ENCODE measurements around the gene PIK3C3.

The PIK3C3 gene

GRCh38 chr18:42051411-42051810 lies 96.4 kb downstream of the PIK3C3 start:
- DNase-seq (ENCODE audit: extremely low spot score), result no peak
- ChIA-PET CTCF (interaction anchor here (1.0 to 1.2 kb wide), 3 partner anchors 9 to 1516 kb away, joined by 3 read pairs; no protein-coding TSS in a partner anchor), POLR2A (no interaction called here)
- TF ChIP-seq TARDBP (IDR thresholded peaks at IDR 0.05) (no peak), FOXM1 (IDR thresholded peaks at IDR 0.05; ENCODE audit: borderline replicate concordance) (no peak), L3MBTL2 (conservative IDR thresholded peaks at IDR 0.05) (no peak), FOXA1 (IDR thresholded peaks at IDR 0.05) (no peak), LEF1 (IDR thresholded peaks at IDR 0.05; ENCODE audit: borderline replicate concordance) (no peak), ELF4 (IDR thresholded peaks at IDR 0.05) (no peak), FOXK2 (IDR thresholded peaks at IDR 0.05) (no peak), HDGF (IDR thresholded peaks at IDR 0.05; ENCODE audit: borderline replicate concordance) (no peak), CTBP1 (IDR thresholded peaks at IDR 0.05; ENCODE audit: borderline replicate concordance) (no peak), ZNF384 (IDR thresholded peaks at IDR 0.05) (no peak), BHLHE40 (IDR thresholded peaks at IDR 0.05; ENCODE audit: borderline replicate concordance) (no peak), SP1 (IDR thresholded peaks at IDR 0.05) (no peak)
- TF ChIP-seq, protein P1, sequence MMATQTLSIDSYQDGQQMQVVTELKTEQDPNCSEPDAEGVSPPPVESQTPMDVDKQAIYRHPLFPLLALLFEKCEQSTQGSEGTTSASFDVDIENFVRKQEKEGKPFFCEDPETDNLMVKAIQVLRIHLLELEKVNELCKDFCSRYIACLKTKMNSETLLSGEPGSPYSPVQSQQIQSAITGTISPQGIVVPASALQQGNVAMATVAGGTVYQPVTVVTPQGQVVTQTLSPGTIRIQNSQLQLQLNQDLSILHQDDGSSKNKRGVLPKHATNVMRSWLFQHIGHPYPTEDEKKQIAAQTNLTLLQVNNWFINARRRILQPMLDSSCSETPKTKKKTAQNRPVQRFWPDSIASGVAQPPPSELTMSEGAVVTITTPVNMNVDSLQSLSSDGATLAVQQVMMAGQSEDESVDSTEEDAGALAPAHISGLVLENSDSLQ (IDR thresholded peaks at IDR 0.05), result no peak

- POLR2A ChIA-PET, result no interaction called here
- CTCF ChIA-PET, result interaction anchor here (1.0 to 1.2 kb wide), 3 partner anchors 10 to 1515 kb away, joined by 3 read pairs; no protein-coding TSS in a partner anchor
- DNase-seq (ENCODE audit: extremely low spot score), result no peak
- TF ChIP-seq SP1 (IDR thresholded peaks at IDR 0.05) (no peak), HDGF (IDR thresholded peaks at IDR 0.05; ENCODE audit: borderline replicate concordance) (no peak), CTBP1 (IDR thresholded peaks at IDR 0.05; ENCODE audit: borderline replicate concordance) (no peak), FOXM1 (IDR thresholded peaks at IDR 0.05; ENCODE audit: borderline replicate concordance) (no peak), FOXK2 (IDR thresholded peaks at IDR 0.05) (no peak), LEF1 (IDR thresholded peaks at IDR 0.05; ENCODE audit: borderline replicate concordance) (no peak), FOXA1 (IDR thresholded peaks at IDR 0.05) (no peak), NFRKB (IDR thresholded peaks at IDR 0.05) (no peak), TARDBP (IDR thresholded peaks at IDR 0.05) (no peak), L3MBTL2 (conservative IDR thresholded peaks at IDR 0.05) (no peak), ELF4 (IDR thresholded peaks at IDR 0.05) (no peak), BHLHE40 (IDR thresholded peaks at IDR 0.05; ENCODE audit: borderline replicate concordance) (no peak), SUZ12 (IDR thresholded peaks at IDR 0.05) (no peak), ARNT (IDR thresholded peaks at IDR 0.05) (no peak)
- TF ChIP-seq, protein P1 (IDR thresholded peaks at IDR 0.05), result no peak
Measured at GRCh38 chr18:42052122-42052708, 97.2 kb downstream of the PIK3C3 start.

GRCh38 chr18:42053188-42053781 lies 98.3 kb downstream of the PIK3C3 start:
- no peak for TF ChIP-seq ZNF384 (IDR thresholded peaks at IDR 0.05)
- TF ChIP-seq BHLHE40 (IDR thresholded peaks at IDR 0.05; ENCODE audit: borderline replicate concordance), result no peak
- no peak for TF ChIP-seq FOXM1 (IDR thresholded peaks at IDR 0.05; ENCODE audit: borderline replicate concordance)
- TF ChIP-seq SP1 (IDR thresholded peaks at IDR 0.05), result no peak
- no peak for TF ChIP-seq HDGF (IDR thresholded peaks at IDR 0.05; ENCODE audit: borderline replicate concordance)
- no peak for TF ChIP-seq TARDBP (IDR thresholded peaks at IDR 0.05)
- TF ChIP-seq, protein P1 (IDR thresholded peaks at IDR 0.05), result no peak
- no peak for TF ChIP-seq SUZ12 (IDR thresholded peaks at IDR 0.05)
- TF ChIP-seq NFRKB (IDR thresholded peaks at IDR 0.05), result no peak
- TF ChIP-seq ARNT (IDR thresholded peaks at IDR 0.05), result no peak
- no peak for TF ChIP-seq ELF4 (IDR thresholded peaks at IDR 0.05)
- TF ChIP-seq L3MBTL2 (conservative IDR thresholded peaks at IDR 0.05), result no peak
- TF ChIP-seq LEF1 (IDR thresholded peaks at IDR 0.05; ENCODE audit: borderline replicate concordance), result no peak
- no peak for TF ChIP-seq CTBP1 (IDR thresholded peaks at IDR 0.05; ENCODE audit: borderline replicate concordance)
- no peak for TF ChIP-seq FOXA1 (IDR thresholded peaks at IDR 0.05)
- TF ChIP-seq FOXK2 (IDR thresholded peaks at IDR 0.05), result no peak
- ChIA-PET CTCF (interaction anchor here (0.6 to 1.2 kb wide), 9 partner anchors 9 to 1557 kb away, joined by 3 to 5 read pairs (median 3); no protein-coding TSS in a partner anchor), POLR2A (no interaction called here)
- DNase-seq (ENCODE audit: extremely low spot score), result peak; percentile 20

DNA sequence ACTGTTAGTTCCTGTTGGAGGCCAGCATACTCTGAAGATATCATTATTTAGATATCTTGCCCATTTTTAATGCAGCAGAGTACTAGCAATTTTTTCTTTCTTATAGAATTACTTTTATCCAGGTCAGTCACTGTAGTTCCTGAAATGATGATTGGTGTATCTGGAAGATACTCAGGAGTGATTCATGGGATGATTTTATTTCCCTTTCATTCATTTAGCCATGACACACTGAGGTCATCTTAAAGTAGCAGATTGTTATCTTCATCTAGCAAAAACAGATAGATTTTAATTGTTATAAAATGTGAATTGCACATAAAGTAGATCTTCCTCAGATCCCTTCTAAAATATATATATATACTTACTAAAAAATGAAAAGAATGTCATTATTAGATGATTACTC lies 109.1 kb downstream of the PIK3C3 start:
- POLR2A ChIA-PET, result no interaction called here

More for the DNA sequence above, 109.1 kb downstream of the PIK3C3 start:
- no peak for DNase-seq (ENCODE audit: extremely low spot score)
- no peak for TF ChIP-seq ZNF384 (IDR thresholded peaks at IDR 0.05)
- TF ChIP-seq L3MBTL2 (conservative IDR thresholded peaks at IDR 0.05), result no peak
- no peak for TF ChIP-seq ELF4 (IDR thresholded peaks at IDR 0.05)
- no peak for TF ChIP-seq LEF1 (IDR thresholded peaks at IDR 0.05; ENCODE audit: borderline replicate concordance)
- no peak for TF ChIP-seq HDGF (IDR thresholded peaks at IDR 0.05; ENCODE audit: borderline replicate concordance)
- TF ChIP-seq FOXA1 (IDR thresholded peaks at IDR 0.05), result no peak
- no peak for TF ChIP-seq NFRKB (IDR thresholded peaks at IDR 0.05)
- TF ChIP-seq FOXM1 (IDR thresholded peaks at IDR 0.05; ENCODE audit: borderline replicate concordance), result no peak
- TF ChIP-seq TARDBP (IDR thresholded peaks at IDR 0.05), result no peak
- no peak for TF ChIP-seq ARNT (IDR thresholded peaks at IDR 0.05)
- no peak for TF ChIP-seq BHLHE40 (IDR thresholded peaks at IDR 0.05; ENCODE audit: borderline replicate concordance)
- TF ChIP-seq FOXK2 (IDR thresholded peaks at IDR 0.05), result no peak
- TF ChIP-seq, protein P1 (IDR thresholded peaks at IDR 0.05), result no peak
- no peak for TF ChIP-seq SP1 (IDR thresholded peaks at IDR 0.05)
- no peak for TF ChIP-seq CTBP1 (IDR thresholded peaks at IDR 0.05; ENCODE audit: borderline replicate concordance)
- no peak for TF ChIP-seq SUZ12 (IDR thresholded peaks at IDR 0.05)
- CTCF ChIA-PET, result no interaction called here

Data from HEK293T (cell line).